ENCODE results near the gene ERGIC1. TPM values are rescaled to one million over a fixed set of nuclear protein-coding genes. Genes with fewer than 3 reads are reported as not detected.

The ERGIC1 gene
- total and polyA plus RNA-seq, 2 of the 13 experiments (the other 11 are each of a cell fraction or from before 2014, with no cell fraction given) = 78.5 to 184 TPM

DNA sequence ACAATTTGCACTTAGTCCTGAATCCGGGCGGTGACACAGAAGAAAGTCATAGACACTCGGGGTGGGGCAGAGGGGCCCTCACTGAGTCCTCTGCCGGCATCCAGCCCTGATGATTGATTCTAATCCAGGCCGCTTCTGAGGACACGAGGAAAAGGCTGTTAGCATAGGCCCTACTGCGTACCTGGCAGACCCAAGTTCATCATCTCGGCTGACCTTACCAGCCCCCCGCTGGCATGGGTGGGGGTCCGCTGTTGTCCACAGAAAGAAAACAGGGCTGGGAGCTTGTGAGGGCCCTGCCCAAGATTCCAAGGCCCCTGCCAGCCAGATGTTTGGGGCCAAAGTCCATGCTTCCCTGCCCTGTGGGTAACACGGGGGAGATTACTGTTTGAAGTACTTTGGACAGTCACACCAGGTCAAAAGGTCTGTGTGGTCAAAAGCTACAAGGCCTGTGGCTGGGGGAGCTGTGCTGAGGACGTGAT is 24.5 kb downstream of the ERGIC1 start (continued):
- TF ChIP-seq ZBTB40 (IDR thresholded peaks at IDR 0.05) (no peak), ZBTB40 (CRISPR knock-in tag; IDR thresholded peaks at IDR 0.05) (no peak; the same call in 1 of the 2 replicates), CEBPG (CRISPR knock-in tag; IDR thresholded peaks at IDR 0.05) (peak; percentile 52), FOXP4 (CRISPR knock-in tag; IDR thresholded peaks at IDR 0.05) (peak; percentile 87), HNF4A (CRISPR knock-in tag; IDR thresholded peaks at IDR 0.05) (peak; percentile 100), SRF (IDR thresholded peaks at IDR 0.05; ENCODE audit: low read depth, low read length) (no peak), SOX5 (CRISPR knock-in tag; IDR thresholded peaks at IDR 0.05; ENCODE audit: borderline replicate concordance) (peak; percentile 82; the same call in 1 of the 2 replicates), THAP11 (CRISPR knock-in tag; IDR thresholded peaks at IDR 0.05) (no peak; the same call in none of the 2 replicates), NRL (CRISPR knock-in tag; IDR thresholded peaks at IDR 0.05; ENCODE audit: borderline replicate concordance) (no peak), U2AF1 (optimal IDR thresholded peaks at IDR 0.05; ENCODE audit: low read depth, low read length) (no peak), MTA3 (CRISPR knock-in tag; IDR thresholded peaks at IDR 0.05) (no peak), SRSF9 (IDR thresholded peaks at IDR 0.05; ENCODE audit: borderline replicate concordance, insufficient read depth, low read depth, low read length, poor library complexity, severe bottlenecking) (no peak), THYN1 (CRISPR knock-in tag; IDR thresholded peaks at IDR 0.05; ENCODE audit: borderline replicate concordance, low read depth) (no peak), ZNF564 (CRISPR knock-in tag; IDR thresholded peaks at IDR 0.05) (no peak), ZNF180 (CRISPR knock-in tag; IDR thresholded peaks at IDR 0.05; ENCODE audit: borderline replicate concordance, low read depth) (no peak), ZNF644 (CRISPR knock-in tag; IDR thresholded peaks at IDR 0.05; ENCODE audit: low read depth) (peak; percentile 52; the same call in 1 of the 2 replicates), BCL6 (CRISPR knock-in tag; IDR thresholded peaks at IDR 0.05) (peak; percentile 90), ATF1 (CRISPR knock-in tag; IDR thresholded peaks at IDR 0.05) (no peak; the same call in 1 of the 2 replicates), NFIC (IDR thresholded peaks at IDR 0.05; ENCODE audit: low read length) (no peak)
- TF ChIP-seq, protein P1, sequence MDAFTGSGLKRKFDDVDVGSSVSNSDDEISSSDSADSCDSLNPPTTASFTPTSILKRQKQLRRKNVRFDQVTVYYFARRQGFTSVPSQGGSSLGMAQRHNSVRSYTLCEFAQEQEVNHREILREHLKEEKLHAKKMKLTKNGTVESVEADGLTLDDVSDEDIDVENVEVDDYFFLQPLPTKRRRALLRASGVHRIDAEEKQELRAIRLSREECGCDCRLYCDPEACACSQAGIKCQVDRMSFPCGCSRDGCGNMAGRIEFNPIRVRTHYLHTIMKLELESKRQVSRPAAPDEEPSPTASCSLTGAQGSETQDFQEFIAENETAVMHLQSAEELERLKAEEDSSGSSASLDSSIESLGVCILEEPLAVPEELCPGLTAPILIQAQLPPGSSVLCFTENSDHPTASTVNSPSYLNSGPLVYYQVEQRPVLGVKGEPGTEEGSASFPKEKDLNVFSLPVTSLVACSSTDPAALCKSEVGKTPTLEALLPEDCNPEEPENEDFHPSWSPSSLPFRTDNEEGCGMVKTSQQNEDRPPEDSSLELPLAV (CRISPR knock-in tag; conservative IDR thresholded peaks at IDR 0.05; ENCODE audit: low read depth) = no peak
